ENCODE results near the gene IPO5. TPM values are rescaled to one million over a fixed set of nuclear protein-coding genes. Genes with fewer than 3 reads are reported as not detected.
A peak's percentile ranks its signal among the peaks of the same experiment; 100 is the strongest.

IPO5 gene
- total RNA-seq (2014; rRNA removed; shearing (Covaris generic)) = 68.5 and 81.8 TPM in 2 replicates
- 112 and 116 TPM in 2 replicates for total RNA-seq (2022)
- percentile 80 among the genes with signal in this experiment for Bru-seq, nascent RNA
- percentile 94 among the genes with signal in this experiment for BruChase-seq, experiment 1, labeled RNA remaining after a 6-hour chase
- percentile 82 among the genes with signal in this experiment for BruChase-seq, experiment 2, labeled RNA remaining after a 2-hour chase
- long read RNA-seq, transcript IPO5-222 (26 exons, 3,419 nt) = major isoform, 109 of 150 reads
- long read RNA-seq, partial matches to known transcripts = 30 of 150 reads
- long read RNA-seq, other reads (novel, unspliced or antisense) = 9 of 150 reads

- Histone ChIP-seq H3K9me3 (ENCODE audit: low read length) (no peaks in the 10 kb centered on the region), H3K4me1 (ENCODE audit: insufficient read depth, low read length, poor library complexity, severe bottlenecking) (peaks cover 45% of the 10 kb centered on the region), H3K4me2 (ENCODE audit: low read length) (peak within 1 kb of the TSS; percentile 45), H3K9me2 (ENCODE audit: insufficient read depth, low read length) (no peaks in the 10 kb centered on the region), H4K20me1 (ENCODE audit: insufficient read depth, low read length) (no peaks in the 10 kb centered on the region), H3K36me3 (ENCODE audit: insufficient read depth, low read length) (no peaks in the 10 kb centered on the region), H3K4me3 (ENCODE audit: low read depth, low read length, poor library complexity, severe bottlenecking) (no peak within 1 kb of the TSS), H3K27ac (ENCODE audit: low read depth, low read length, poor library complexity, severe bottlenecking) (peak within 1 kb of the TSS; percentile 59), H2AFZ (ENCODE audit: low read length) (peak within 1 kb of the TSS; percentile 78; the same call in 1 of the 2 replicates), H3K79me2 (ENCODE audit: insufficient read depth, low read depth, low read length) (no peaks in the 10 kb centered on the region)
- ChIA-PET CTCF (ENCODE audit: unreplicated experiment) (no interaction called here), POLR2A (interaction anchor here (0.5 to 1.9 kb wide), 8 partner anchors 9 to 883 kb away, joined by 3 to 5 read pairs (median 4); no protein-coding TSS in a partner anchor)
- peak; percentile 7 for DNase-seq (ENCODE audit: low spot score)
- intact Hi-C loops (cut with micrococcal nuclease; ENCODE audit: unreplicated experiment) = loop anchor here (10.0 kb wide), 1 partner anchor 519 kb away; the partner anchor contains the start of gene RAP2A
- no TSS peak for BruUV-seq (replicated peaks)
- no peak for TF ChIP-seq EZH2phosphoT487 (IDR thresholded peaks at IDR 0.05; ENCODE audit: borderline replicate concordance, low read depth, low read length)
- TF ChIP-seq CTCF (conservative IDR thresholded peaks at IDR 0.05; ENCODE audit: low read length) = no peak
Observed at GRCh38 chr13:97953376-97953970, at the start of gene IPO5. Gene IPO5 (plus strand): TSS chr13:97953675. CDS start chr13:97976697, 23,022 bp downstream.

- TF ChIP-seq EZH2phosphoT487 (IDR thresholded peaks at IDR 0.05; ENCODE audit: borderline replicate concordance, low read depth, low read length) (no peak), CTCF (conservative IDR thresholded peaks at IDR 0.05; ENCODE audit: low read length) (no peak)
- Histone ChIP-seq H4K20me1 (ENCODE audit: insufficient read depth, low read length) (no peaks in the 10 kb centered on the region), H2AFZ (ENCODE audit: low read length) (no peak overlapping the region), H3K36me3 (ENCODE audit: insufficient read depth, low read length) (no peaks in the 10 kb centered on the region), H3K4me1 (ENCODE audit: insufficient read depth, low read length, poor library complexity, severe bottlenecking) (no peaks in the 10 kb centered on the region), H3K4me3 (ENCODE audit: low read depth, low read length, poor library complexity, severe bottlenecking) (no peak overlapping the region), H3K9me3 (ENCODE audit: low read length) (no peaks in the 10 kb centered on the region), H3K27ac (ENCODE audit: low read depth, low read length, poor library complexity, severe bottlenecking) (no peak overlapping the region), H3K4me2 (ENCODE audit: low read length) (no peak overlapping the region), H3K79me2 (ENCODE audit: insufficient read depth, low read depth, low read length) (no peaks in the 10 kb centered on the region), H3K9me2 (ENCODE audit: insufficient read depth, low read length) (no peaks in the 10 kb centered on the region)
- intact Hi-C loops (cut with micrococcal nuclease; ENCODE audit: unreplicated experiment) = no loop called here
- DNase-seq (ENCODE audit: low spot score) = no peak
- no TSS peak for BruUV-seq (replicated peaks)
- POLR2A ChIA-PET = interaction anchor here (0.6 kb wide), 1 partner anchor 63 kb away, joined by 3 read pairs; no protein-coding TSS in a partner anchor
- CTCF ChIA-PET (ENCODE audit: unreplicated experiment) = no interaction called here
Observed at GRCh38 chr13:97904059-97904458, 49.4 kb upstream of the IPO5 start.

GRCh38 chr13:97905517-97905916 lies 48.0 kb upstream of the IPO5 start:
- intact Hi-C loops (cut with micrococcal nuclease; ENCODE audit: unreplicated experiment) = no loop called here
- no TSS peak for BruUV-seq (replicated peaks)
- TF ChIP-seq EZH2phosphoT487 (IDR thresholded peaks at IDR 0.05; ENCODE audit: borderline replicate concordance, low read depth, low read length) = no peak
- no peak for TF ChIP-seq CTCF (conservative IDR thresholded peaks at IDR 0.05; ENCODE audit: low read length)

More at GRCh38 chr13:97905517-97905916, 48.0 kb upstream of the IPO5 start:
- Histone ChIP-seq H3K9me3 (ENCODE audit: low read length) (no peaks in the 10 kb centered on the region), H4K20me1 (ENCODE audit: insufficient read depth, low read length) (no peaks in the 10 kb centered on the region), H3K36me3 (ENCODE audit: insufficient read depth, low read length) (no peaks in the 10 kb centered on the region), H3K4me3 (ENCODE audit: low read depth, low read length, poor library complexity, severe bottlenecking) (no peak overlapping the region), H3K4me1 (ENCODE audit: insufficient read depth, low read length, poor library complexity, severe bottlenecking) (no peaks in the 10 kb centered on the region), H3K79me2 (ENCODE audit: insufficient read depth, low read depth, low read length) (no peaks in the 10 kb centered on the region), H3K4me2 (ENCODE audit: low read length) (no peak overlapping the region), H2AFZ (ENCODE audit: low read length) (no peak overlapping the region), H3K27ac (ENCODE audit: low read depth, low read length, poor library complexity, severe bottlenecking) (no peak overlapping the region), H3K9me2 (ENCODE audit: insufficient read depth, low read length) (no peaks in the 10 kb centered on the region)
- DNase-seq (ENCODE audit: low spot score) = no peak
- POLR2A ChIA-PET = no interaction called here
- CTCF ChIA-PET (ENCODE audit: unreplicated experiment) = no interaction called here
